ENCODE results near the gene SPIRE2.

SPIRE2 gene

GRCh38 chr16:89837014-89837546, 8.8 kb downstream of the SPIRE2 start:
- DNase-seq = no peak

GRCh38 chr16:89841275-89841674, 13.0 kb downstream of the SPIRE2 start:
- DNase-seq = no peak

GRCh38 chr16:89842471-89843408, 14.5 kb downstream of the SPIRE2 start:
- DNase-seq = no peak

GRCh38 chr16:89843409-89844350, 15.4 kb downstream of the SPIRE2 start:
- no peak for DNase-seq

- no peak for DNase-seq
Measured at GRCh38 chr16:89844739-89845339, 16.6 kb downstream of the SPIRE2 start.

- DNase-seq = no peak
Measured at GRCh38 chr16:89845417-89845816, 17.1 kb downstream of the SPIRE2 start.

GRCh38 chr16:89847051-89847939, 19.0 kb downstream of the SPIRE2 start:
- DNase-seq = peak; percentile 33

- no peak for DNase-seq
Measured at GRCh38 chr16:89847940-89848297, 19.6 kb downstream of the SPIRE2 start.

GRCh38 chr16:89848974-89849373, 20.7 kb downstream of the SPIRE2 start:
- DNase-seq = no peak

- no peak for DNase-seq
Measured at GRCh38 chr16:89853306-89853993, 25.2 kb downstream of the SPIRE2 start.

GRCh38 chr16:89855301-89855945, 27.1 kb downstream of the SPIRE2 start:
- DNase-seq = no peak

- no peak for DNase-seq
Measured at GRCh38 chr16:89855986-89856385, 27.7 kb downstream of the SPIRE2 start.

- no peak for DNase-seq
Measured at GRCh38 chr16:89858973-89859614, 30.8 kb downstream of the SPIRE2 start.

- DNase-seq = no peak
Measured at GRCh38 chr16:89859615-89860007, 31.3 kb downstream of the SPIRE2 start.

GRCh38 chr16:89860747-89861304, 32.6 kb downstream of the SPIRE2 start:
- DNase-seq = no peak

GRCh38 chr16:89861648-89862047, 33.4 kb downstream of the SPIRE2 start:
- no peak for DNase-seq

GRCh38 chr16:89862732-89863131, 34.5 kb downstream of the SPIRE2 start:
- DNase-seq = no peak

GRCh38 chr16:89863741-89864526, 35.7 kb downstream of the SPIRE2 start:
- DNase-seq = no peak

- DNase-seq = no peak
Measured at GRCh38 chr16:89864527-89864820, 36.2 kb downstream of the SPIRE2 start.
